Natural killer cell (primary cell): ENCODE results near the gene NUTF2. TPM values are rescaled to one million over a fixed set of nuclear protein-coding genes. Genes with fewer than 3 reads are reported as not detected.

ENCODE experiments used
- ATAC-seq, 3 donors: fragments of 150-1000 bp in 2 of 3; fragments of 200-7000 bp in 1 of 3; cut with Tn5 transposase; 1 replicate in 1 of 3; 2 replicates in 2 of 3; pipeline ENCODE4 v1.10.0; 2021; ENCODE audit warnings: mild to moderate bottlenecking in 2 of 3, moderate library complexity in 2 of 3
- DNase-seq, 2 donors: peaks; one replicate each; pipeline versions ENCODE4 v3.0.0 to v3.0.0-alpha.2; 2013 to 2021; ENCODE audit warnings: mixed read lengths in 1 of 2
- H3K27ac ChIP-seq: one replicate; pipeline ENCODE4 v1.5.1; 2013; ENCODE audit warnings: mild to moderate bottlenecking, low read length
- H3K27me3 ChIP-seq: one replicate; pipeline ENCODE4 v1.6.1; 2013; ENCODE audit warnings: low read length; ENCODE audit not compliant: control insufficient read depth, insufficient read depth
- H3K36me3 ChIP-seq: one replicate; pipeline ENCODE4 v1.6.1; 2013; ENCODE audit warnings: low read length; ENCODE audit not compliant: control insufficient read depth, insufficient read depth
- H3K4me1 ChIP-seq: one replicate; pipeline ENCODE4 v1.6.1; 2013; ENCODE audit warnings: low read length; ENCODE audit not compliant: control insufficient read depth, insufficient read depth
- H3K4me3 ChIP-seq: one replicate; pipeline ENCODE4 v1.5.1; 2013; ENCODE audit warnings: low read length
- H3K9me3 ChIP-seq: one replicate; pipeline ENCODE4 v1.6.1; 2013; ENCODE audit warnings: low read length; ENCODE audit not compliant: control insufficient read depth, insufficient read depth
- H3K27ac Mint-ChIP-seq, 2 donors: one replicate each; pipeline ENCODE4 v1.8.0; 2022; ENCODE audit warnings: mild to moderate bottlenecking in 2 of 2, mixed read lengths in 2 of 2, moderate library complexity in 1 of 2
- H3K27me3 Mint-ChIP-seq, 2 donors: one replicate each; pipeline ENCODE4 v1.8.0; 2022; ENCODE audit warnings: low read depth in 2 of 2, mixed read lengths in 2 of 2
- H3K36me3 Mint-ChIP-seq: one replicate; pipeline ENCODE4 v1.8.0; 2022; ENCODE audit warnings: mixed read lengths
- H3K4me1 Mint-ChIP-seq, 2 donors: one replicate each; pipeline ENCODE4 v1.8.0; 2022; ENCODE audit warnings: mixed read lengths in 2 of 2
- H3K4me3 Mint-ChIP-seq: one replicate; pipeline ENCODE4 v1.8.0; 2022; ENCODE audit warnings: mild to moderate bottlenecking, moderate library complexity, mixed read lengths
- H3K9me3 Mint-ChIP-seq, 2 donors: one replicate each; pipeline ENCODE4 v1.8.0; 2022; ENCODE audit warnings: mixed read lengths in 2 of 2
- WGBS: methylation state at CpG from one replicate; pipeline ENCODE4 v1.1.7; 2013; ENCODE audit warnings: missing lambda C conversion rate; ENCODE audit not compliant: insufficient coverage; 5-methylcytosine and 5-hydroxymethylcytosine counted together
- intact Hi-C: fragments of 100-400 bp; cut with micrococcal nuclease; formaldehyde crosslinking; loops from one replicate; pipeline ENCODE4 v1.14.2; 2022
- total RNA-seq, 4 donors: library from RNA; stranded (reverse); fragments of 120-200 nt in 1 of 4; gene quantifications; one replicate each; pipeline versions ENCODE4 v1.2.3 to v1.2.4, GENCODE V29; 2013 to 2022
- TF ChIP-seq, protein P1 (sequence below): fragments of 200-600 bp; IDR thresholded peaks from one replicate; pipeline ENCODE4 v1.8.0; 2022; ENCODE audit warnings: antibody characterized with exemption

Gene NUTF2
- total RNA-seq, 3 donors from 2014 or later (not counting 1 experiment from before 2014, with no cell fraction given) = 43.2 to 47.1 (median 43.3) TPM

DNA sequence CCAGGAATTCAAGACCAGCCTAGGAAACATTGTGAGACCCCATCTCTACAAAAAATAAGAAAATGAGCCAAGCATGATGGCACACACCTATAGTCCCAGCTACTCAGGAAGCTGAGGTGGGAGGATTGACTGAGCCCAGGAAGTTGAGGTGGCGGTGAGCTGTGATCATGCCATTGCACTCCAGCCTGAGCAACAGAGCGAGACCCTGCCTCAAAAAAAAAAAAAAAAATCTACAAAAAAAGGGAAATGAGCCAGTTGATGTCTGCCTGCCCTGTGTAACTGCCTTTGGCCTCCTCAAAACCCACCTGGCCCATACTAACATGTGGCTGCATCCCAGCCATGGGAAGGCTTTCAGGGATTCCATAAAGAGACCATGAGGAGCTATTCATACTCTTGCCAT, 44.9 kb upstream of the NUTF2 start:
- TF ChIP-seq, protein P1, sequence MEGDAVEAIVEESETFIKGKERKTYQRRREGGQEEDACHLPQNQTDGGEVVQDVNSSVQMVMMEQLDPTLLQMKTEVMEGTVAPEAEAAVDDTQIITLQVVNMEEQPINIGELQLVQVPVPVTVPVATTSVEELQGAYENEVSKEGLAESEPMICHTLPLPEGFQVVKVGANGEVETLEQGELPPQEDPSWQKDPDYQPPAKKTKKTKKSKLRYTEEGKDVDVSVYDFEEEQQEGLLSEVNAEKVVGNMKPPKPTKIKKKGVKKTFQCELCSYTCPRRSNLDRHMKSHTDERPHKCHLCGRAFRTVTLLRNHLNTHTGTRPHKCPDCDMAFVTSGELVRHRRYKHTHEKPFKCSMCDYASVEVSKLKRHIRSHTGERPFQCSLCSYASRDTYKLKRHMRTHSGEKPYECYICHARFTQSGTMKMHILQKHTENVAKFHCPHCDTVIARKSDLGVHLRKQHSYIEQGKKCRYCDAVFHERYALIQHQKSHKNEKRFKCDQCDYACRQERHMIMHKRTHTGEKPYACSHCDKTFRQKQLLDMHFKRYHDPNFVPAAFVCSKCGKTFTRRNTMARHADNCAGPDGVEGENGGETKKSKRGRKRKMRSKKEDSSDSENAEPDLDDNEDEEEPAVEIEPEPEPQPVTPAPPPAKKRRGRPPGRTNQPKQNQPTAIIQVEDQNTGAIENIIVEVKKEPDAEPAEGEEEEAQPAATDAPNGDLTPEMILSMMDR = no peak
- intact Hi-C loops = loop anchor here (10.0 kb wide), 2 partner anchors 263 to 277 kb away; partner anchors contain the start of gene RIPOR1

DNA sequence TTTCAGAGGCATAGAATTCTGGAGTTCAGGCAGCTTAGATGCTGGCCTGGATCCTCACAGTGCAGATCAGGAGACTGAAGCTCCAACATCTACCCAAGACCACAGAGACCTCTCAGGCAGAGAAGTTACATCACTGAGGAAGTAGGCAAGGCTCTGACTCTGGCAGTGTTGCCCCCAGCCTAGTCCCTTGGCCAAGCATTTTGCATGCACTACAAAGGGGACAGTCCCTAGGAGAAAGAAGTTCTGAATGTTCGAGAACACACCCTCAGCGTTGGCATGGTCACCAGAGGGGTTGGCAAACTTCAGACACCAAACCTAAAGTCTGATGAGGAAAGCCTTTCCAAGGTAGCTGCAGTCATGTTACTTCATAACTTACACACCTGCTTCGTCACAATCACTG, 42.8 kb upstream of the NUTF2 start:
- Mint-ChIP-seq H3K27ac (no peak overlapping the region), H3K36me3 (no peaks in the 10 kb centered on the region), H3K9me3 (no peaks in the 10 kb centered on the region), H3K4me3 (no peak overlapping the region), H3K4me1 (peaks cover 32 to 51% of the 10 kb centered on the region in 2 donors), H3K27me3 (no peaks in the 10 kb centered on the region)
- no peaks in the 10 kb centered on the region for H3K9me3 ChIP-seq
- intact Hi-C loops = loop anchor here (10.0 kb wide), 2 partner anchors 261 to 279 kb away; partner anchors contain the start of gene RIPOR1
- H3K27me3 ChIP-seq = no peaks in the 10 kb centered on the region
- peaks cover 38% of the 10 kb centered on the region for H3K4me1 ChIP-seq
- peak overlapping the region; percentile 34 for H3K27ac ChIP-seq
- peaks cover 8% of the 10 kb centered on the region for H3K36me3 ChIP-seq
- ATAC-seq (no peak), DNase-seq (no peak)
- TF ChIP-seq, protein P1 = no peak
- H3K4me3 ChIP-seq = no peak overlapping the region
- 92% methylated on average over 2 of the region's 3 CpGs for WGBS

More for the DNA sequence above, 44.9 kb upstream of the NUTF2 start:
- Mint-ChIP-seq H3K36me3 (no peaks in the 10 kb centered on the region), H3K4me3 (no peak overlapping the region), H3K9me3 (no peaks in the 10 kb centered on the region), H3K27me3 (no peaks in the 10 kb centered on the region), H3K4me1 (peaks cover 35 to 59% of the 10 kb centered on the region in 2 donors), H3K27ac (peak overlapping the region in 1 of 2 donors; percentile 8)
- 10% methylated on average over 2 of the region's 2 CpGs for WGBS
- peak in 1 of 2 donors; percentile 60 for DNase-seq
- H3K9me3 ChIP-seq = no peaks in the 10 kb centered on the region
- ATAC-seq = no peak
- H3K27ac ChIP-seq = no peak overlapping the region
- H3K4me1 ChIP-seq = peaks cover 31% of the 10 kb centered on the region
- peaks cover 8% of the 10 kb centered on the region for H3K36me3 ChIP-seq
- no peaks in the 10 kb centered on the region for H3K27me3 ChIP-seq
- no peak overlapping the region for H3K4me3 ChIP-seq

DNA sequence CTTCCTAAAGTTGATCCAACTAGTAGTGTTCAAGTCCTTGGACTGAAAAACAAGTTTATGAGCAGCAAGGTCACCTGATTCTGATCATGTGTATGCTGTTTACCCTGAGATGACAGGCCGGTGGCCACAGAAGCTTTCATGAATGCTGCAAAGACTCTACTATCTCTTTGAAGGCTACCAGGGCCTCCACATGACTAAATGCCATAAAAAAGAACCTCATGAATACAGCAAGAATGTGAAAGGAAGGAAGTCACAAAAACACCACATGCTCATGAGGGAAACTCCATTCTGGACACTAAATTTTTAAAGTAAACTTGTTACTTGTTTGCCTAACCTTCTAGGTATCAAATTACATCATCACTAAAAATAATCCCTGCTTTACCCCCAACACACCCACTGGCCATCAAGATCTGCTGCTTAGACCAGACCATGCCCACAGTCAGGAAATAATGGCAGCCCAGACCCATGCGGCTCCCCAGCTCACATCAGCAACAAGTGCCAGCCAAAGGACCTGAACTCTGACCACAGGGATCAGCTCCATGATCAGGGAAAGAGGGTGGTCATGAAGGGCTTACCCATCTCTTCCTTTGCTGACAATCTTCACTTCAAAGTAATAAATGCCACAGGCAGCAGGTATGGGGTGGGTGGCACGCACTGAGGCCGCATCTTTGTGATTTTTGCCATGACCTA, 41.7 kb upstream of the NUTF2 start:
- no peak for DNase-seq
- peaks cover 32 to 45% of the 10 kb centered on the region in 2 donors for H3K4me1 Mint-ChIP-seq
- Histone ChIP-seq H3K27ac (no peak overlapping the region), H3K4me3 (no peak overlapping the region), H3K9me3 (no peaks in the 10 kb centered on the region), H3K27me3 (no peaks in the 10 kb centered on the region), H3K36me3 (peaks cover 8% of the 10 kb centered on the region), H3K4me1 (peaks cover 38% of the 10 kb centered on the region)
- no peak for ATAC-seq
- H3K9me3 Mint-ChIP-seq = no peaks in the 10 kb centered on the region
- TF ChIP-seq, protein P1 = no peak
- peak overlapping the region; percentile 92 for H3K4me3 Mint-ChIP-seq
- 88% methylated on average over 4 of the region's 4 CpGs for WGBS
- intact Hi-C loops = loop anchor here (5.0 to 10.0 kb wide), 4 partner anchors 132 to 280 kb away; partner anchors contain the start of genes C16orf86, ENKD1, PSMB10 and RIPOR1
- H3K27me3 Mint-ChIP-seq = no peaks in the 10 kb centered on the region
- H3K27ac Mint-ChIP-seq = peak overlapping the region; percentile 87 to 92
- no peaks in the 10 kb centered on the region for H3K36me3 Mint-ChIP-seq
